ENCODE measurements around the gene BMP8A.

DNA sequence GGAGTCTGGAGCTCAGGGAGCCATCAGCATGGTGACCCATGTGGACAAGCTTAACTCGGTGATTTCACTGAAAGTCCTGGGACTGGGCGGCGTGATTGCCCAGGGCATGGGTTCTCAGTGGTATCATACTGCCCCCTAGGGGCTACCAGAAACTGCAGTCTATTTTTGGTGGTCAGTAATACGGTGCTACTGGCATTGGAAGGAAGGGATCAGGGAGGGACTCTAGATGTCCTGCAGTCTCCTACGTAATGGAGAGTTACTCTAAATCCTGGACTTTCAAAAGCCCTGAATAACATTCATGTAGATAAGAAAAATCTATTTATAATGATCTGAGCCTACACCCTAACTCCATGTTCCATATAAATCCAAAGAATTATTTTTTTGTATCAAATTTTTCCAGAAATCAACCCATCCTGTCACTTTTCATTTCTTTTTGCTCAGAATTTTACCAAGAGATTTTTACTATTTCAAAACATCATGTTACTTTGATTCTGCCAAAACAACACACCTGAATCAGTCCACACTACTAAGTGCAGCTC is 47.9 kb downstream of the BMP8A start:
- TF ChIP-seq CTCF (IDR thresholded peaks at IDR 0.05) = peak; percentile 93
- no peak for TF ChIP-seq ZFX (IDR thresholded peaks at IDR 0.05; ENCODE audit: borderline replicate concordance)

Measured in 22Rv1 (cell line).